ENCODE measurements around the gene JMJD4.

Gene JMJD4

DNA sequence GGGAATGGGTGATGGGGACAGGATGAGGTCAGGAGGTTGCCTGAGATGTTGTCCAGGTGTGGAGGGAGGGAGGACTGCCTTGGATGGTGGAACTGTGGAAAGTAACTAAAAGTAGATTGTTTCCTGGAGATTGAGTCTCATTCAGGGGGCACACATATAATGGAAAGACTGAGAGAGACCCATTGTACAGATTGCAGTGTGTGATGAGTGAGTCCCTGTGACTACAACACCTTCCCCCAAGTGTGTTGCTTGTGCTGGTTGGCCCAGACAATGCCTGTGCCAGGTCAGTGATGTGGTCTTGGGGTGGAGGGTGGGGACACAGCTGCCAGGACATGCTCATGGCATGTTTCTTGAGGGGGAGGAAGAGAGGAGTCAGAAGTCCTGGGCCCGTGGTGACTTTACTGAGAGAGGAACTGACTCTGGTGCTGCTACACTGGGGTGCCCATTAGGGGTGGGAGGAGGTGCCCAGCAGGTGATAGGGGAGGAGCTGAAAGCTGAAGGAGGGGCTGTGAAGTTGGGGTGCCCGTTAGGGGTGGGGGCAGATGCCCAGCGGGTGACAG lies 5.4 kb upstream of the JMJD4 start:
- H3K9me3 ChIP-seq (ENCODE audit: control insufficient read depth in 2 of 2, low read length in 2 of 2) = no peaks in the 10 kb centered on the region
- no peak overlapping the region for H3K4me3 ChIP-seq (ENCODE audit: low read length in 2 of 2)
- H3K4me1 ChIP-seq (ENCODE audit: control insufficient read depth, insufficient read depth, low read length) = peaks cover 31% of the 10 kb centered on the region
- H3K9ac ChIP-seq (ENCODE audit: low read length in 2 of 2) = no peak overlapping the region
- H3K27me3 ChIP-seq (ENCODE audit: control insufficient read depth in 1 of 2, insufficient read depth in 2 of 2, low read length in 2 of 2) = no peaks in the 10 kb centered on the region
- no peaks in the 10 kb centered on the region for H3K36me3 ChIP-seq (ENCODE audit: control insufficient read depth in 2 of 2, insufficient read depth in 2 of 2, low read length in 2 of 2)
- no peak overlapping the region for H3K27ac ChIP-seq (ENCODE audit: low read length)

DNA sequence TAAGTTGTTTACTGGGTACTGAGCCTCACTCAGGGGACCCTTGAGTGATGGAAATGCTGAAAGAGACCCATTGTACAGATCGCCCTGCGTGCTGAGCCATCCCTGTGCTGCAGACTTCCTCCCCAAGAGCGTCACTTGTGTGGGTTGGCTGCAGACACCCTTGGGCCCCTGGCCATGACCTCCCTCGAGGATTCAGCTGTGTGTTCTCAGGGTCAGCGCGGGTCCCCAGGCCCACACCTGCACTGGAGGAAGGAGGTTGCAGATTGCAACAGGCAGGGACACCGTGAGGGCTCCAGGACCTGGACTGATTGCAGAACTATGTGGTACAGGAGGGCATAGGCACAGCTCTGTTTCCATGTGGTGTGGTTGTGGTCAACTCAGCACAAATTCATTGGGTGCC lies 4.5 kb upstream of the JMJD4 start:
- Histone ChIP-seq H3K9me3 (ENCODE audit: control insufficient read depth in 2 of 2, low read length in 2 of 2) (no peaks in the 10 kb centered on the region), H3K9ac (ENCODE audit: low read length in 2 of 2) (no peak overlapping the region), H3K27me3 (ENCODE audit: control insufficient read depth in 1 of 2, insufficient read depth in 2 of 2, low read length in 2 of 2) (no peaks in the 10 kb centered on the region), H3K4me3 (ENCODE audit: low read length in 2 of 2) (no peak overlapping the region), H3K36me3 (ENCODE audit: control insufficient read depth in 2 of 2, insufficient read depth in 2 of 2, low read length in 2 of 2) (no peaks in the 10 kb centered on the region), H3K27ac (ENCODE audit: low read length) (no peak overlapping the region), H3K4me1 (ENCODE audit: control insufficient read depth, insufficient read depth, low read length) (peaks cover 33% of the 10 kb centered on the region)

DNA sequence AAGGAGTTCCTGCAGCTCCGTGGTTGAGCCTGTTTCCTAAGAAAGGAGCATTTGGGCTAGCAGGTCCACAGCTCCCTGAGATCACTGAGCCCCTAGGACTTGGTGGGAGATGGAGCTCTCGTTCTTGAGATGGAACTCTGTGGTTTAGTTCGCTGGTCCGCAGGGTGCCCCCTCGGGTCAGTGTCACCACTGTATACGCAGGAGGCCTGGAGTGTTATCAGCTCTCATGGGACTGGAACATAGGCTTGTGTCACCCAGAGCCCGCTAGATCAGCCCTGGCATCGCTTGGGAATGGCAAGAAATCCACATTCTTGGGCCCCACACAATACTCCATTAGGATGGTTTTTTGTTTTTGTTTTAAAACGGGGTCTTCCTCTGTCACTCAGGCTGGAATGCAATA lies 3.7 kb upstream of the JMJD4 start:
- H3K27me3 ChIP-seq (ENCODE audit: control insufficient read depth in 1 of 2, insufficient read depth in 2 of 2, low read length in 2 of 2) = no peaks in the 10 kb centered on the region
- H3K27ac ChIP-seq (ENCODE audit: low read length) = no peak overlapping the region
- H3K4me1 ChIP-seq (ENCODE audit: control insufficient read depth, insufficient read depth, low read length) = peaks cover 41% of the 10 kb centered on the region

DNA sequence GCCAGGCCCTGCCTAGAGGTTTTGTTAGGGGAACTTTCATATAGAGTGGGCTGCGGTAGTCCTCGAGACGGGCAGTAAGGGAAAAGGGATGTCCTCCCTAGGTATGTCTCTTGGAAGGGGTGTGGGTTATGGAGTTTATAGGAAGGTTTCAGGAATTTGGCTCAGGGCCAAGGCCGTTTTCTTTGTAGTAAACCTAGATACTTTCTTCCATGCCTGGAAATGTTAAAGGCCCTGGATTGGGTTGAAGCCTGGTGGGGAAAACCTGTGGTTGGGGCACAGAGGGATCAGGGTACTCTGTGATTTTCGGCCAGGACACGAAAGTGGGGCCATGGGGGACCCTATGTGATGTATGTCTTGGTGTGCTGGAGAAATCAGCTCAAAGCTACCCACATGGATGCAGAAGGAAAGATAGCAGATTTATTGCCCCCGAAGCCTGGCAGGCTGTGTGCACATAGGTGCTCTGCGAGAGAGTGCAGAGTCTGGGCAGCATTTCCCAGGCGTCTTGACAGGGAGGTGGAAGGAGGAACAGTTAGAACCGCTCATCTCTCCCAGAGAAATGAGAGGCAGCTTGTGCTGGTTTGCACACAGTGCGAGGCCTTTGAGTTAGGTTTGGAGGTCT lies 1.8 kb upstream of the JMJD4 start:
- peak overlapping the region in 1 of 2 donors; percentile 21 for H3K9ac ChIP-seq (ENCODE audit: low read length in 2 of 2)

More for the DNA sequence above, 3.7 kb upstream of the JMJD4 start:
- Histone ChIP-seq H3K4me3 (ENCODE audit: low read length in 2 of 2) (no peak overlapping the region), H3K9me3 (ENCODE audit: control insufficient read depth in 2 of 2, low read length in 2 of 2) (no peaks in the 10 kb centered on the region), H3K9ac (ENCODE audit: low read length in 2 of 2) (no peak overlapping the region), H3K36me3 (ENCODE audit: control insufficient read depth in 2 of 2, insufficient read depth in 2 of 2, low read length in 2 of 2) (peaks cover 0 to under 1% of the 10 kb centered on the region in 2 donors)

DNA sequence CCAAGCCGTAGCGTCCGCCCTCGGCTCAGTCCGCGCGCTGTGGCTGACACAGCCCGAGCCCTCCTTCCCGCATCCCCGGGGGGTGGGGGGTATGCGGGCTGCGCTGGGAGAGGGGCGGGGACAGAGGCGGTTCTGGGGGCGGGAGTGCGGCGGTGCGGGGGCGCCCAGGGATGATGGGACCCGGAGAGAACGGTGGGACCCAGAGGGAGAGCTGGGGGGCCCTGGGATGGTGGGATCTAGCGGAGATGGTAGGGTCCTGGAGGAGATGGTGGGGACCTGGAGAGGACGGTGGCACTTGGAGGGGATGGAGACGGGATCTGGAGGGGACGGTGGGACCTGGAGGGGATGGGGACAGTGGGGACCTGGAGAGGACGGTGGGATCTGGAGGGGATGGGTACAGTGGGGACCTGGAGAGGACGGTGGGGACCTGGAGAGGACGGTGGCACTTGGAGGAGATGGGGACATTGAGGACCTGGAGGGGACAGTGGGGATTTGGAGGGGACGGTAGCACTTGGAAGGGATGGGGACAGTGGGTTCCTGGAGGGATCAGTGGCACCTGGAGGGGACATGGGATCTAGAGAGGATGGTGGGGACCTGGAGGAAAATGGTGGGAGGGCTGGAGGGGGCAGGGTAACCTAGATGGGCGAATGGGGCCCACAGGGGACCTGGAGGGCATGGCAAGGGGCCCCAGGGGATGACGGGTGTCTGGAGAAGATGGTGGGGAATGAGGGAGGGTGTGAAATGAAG lies 610 bp upstream of the JMJD4 start:
- Histone ChIP-seq H3K4me3 (ENCODE audit: low read length in 2 of 2) (peak overlapping the region; percentile 88), H3K27ac (ENCODE audit: low read length) (peak overlapping the region; percentile 76), H3K27me3 (ENCODE audit: control insufficient read depth in 1 of 2, insufficient read depth in 2 of 2, low read length in 2 of 2) (no peaks in the 10 kb centered on the region), H3K36me3 (ENCODE audit: control insufficient read depth in 2 of 2, insufficient read depth in 2 of 2, low read length in 2 of 2) (peaks cover 15 to 16% of the 10 kb centered on the region in 2 donors), H3K4me1 (ENCODE audit: control insufficient read depth, insufficient read depth, low read length) (peaks cover 39% of the 10 kb centered on the region), H3K9me3 (ENCODE audit: control insufficient read depth in 2 of 2, low read length in 2 of 2) (no peaks in the 10 kb centered on the region), H3K9ac (ENCODE audit: low read length in 2 of 2) (peak overlapping the region; percentile 82 to 90)

More for the DNA sequence above, 1.8 kb upstream of the JMJD4 start:
- H3K27me3 ChIP-seq (ENCODE audit: control insufficient read depth in 1 of 2, insufficient read depth in 2 of 2, low read length in 2 of 2) = no peaks in the 10 kb centered on the region
- no peak overlapping the region for H3K27ac ChIP-seq (ENCODE audit: low read length)
- no peak overlapping the region for H3K4me3 ChIP-seq (ENCODE audit: low read length in 2 of 2)
- H3K36me3 ChIP-seq (ENCODE audit: control insufficient read depth in 2 of 2, insufficient read depth in 2 of 2, low read length in 2 of 2) = peaks cover 10 to 12% of the 10 kb centered on the region in 2 donors
- H3K4me1 ChIP-seq (ENCODE audit: control insufficient read depth, insufficient read depth, low read length) = peaks cover 41% of the 10 kb centered on the region
- no peaks in the 10 kb centered on the region for H3K9me3 ChIP-seq (ENCODE audit: control insufficient read depth in 2 of 2, low read length in 2 of 2)

DNA sequence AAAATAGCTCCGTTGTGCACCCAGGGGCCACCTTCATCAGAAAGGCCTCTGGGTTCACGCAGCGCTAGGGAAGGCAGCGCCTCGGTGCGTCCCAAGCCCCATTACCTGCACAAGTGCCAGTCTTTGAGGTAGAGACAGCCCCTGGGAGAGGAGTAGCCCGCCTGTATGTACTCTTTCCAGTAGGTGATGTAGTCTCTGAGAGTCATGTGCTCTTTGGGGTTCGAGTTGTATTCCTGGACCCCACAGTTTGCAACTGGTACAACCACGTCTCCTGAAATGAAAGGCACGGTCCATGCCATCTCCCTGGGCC lies 601 bp downstream of the JMJD4 start:
- H3K4me3 ChIP-seq (ENCODE audit: low read length in 2 of 2) = peak overlapping the region; percentile 88
- H3K27ac ChIP-seq (ENCODE audit: low read length) = peak overlapping the region; percentile 76
- H3K36me3 ChIP-seq (ENCODE audit: control insufficient read depth in 2 of 2, insufficient read depth in 2 of 2, low read length in 2 of 2) = peaks cover 15 to 16% of the 10 kb centered on the region in 2 donors
- H3K4me1 ChIP-seq (ENCODE audit: control insufficient read depth, insufficient read depth, low read length) = peaks cover 51% of the 10 kb centered on the region
- no peaks in the 10 kb centered on the region for H3K27me3 ChIP-seq (ENCODE audit: control insufficient read depth in 1 of 2, insufficient read depth in 2 of 2, low read length in 2 of 2)
- peak overlapping the region; percentile 68 to 90 for H3K9ac ChIP-seq (ENCODE audit: low read length in 2 of 2)
- no peaks in the 10 kb centered on the region for H3K9me3 ChIP-seq (ENCODE audit: control insufficient read depth in 2 of 2, low read length in 2 of 2)

DNA sequence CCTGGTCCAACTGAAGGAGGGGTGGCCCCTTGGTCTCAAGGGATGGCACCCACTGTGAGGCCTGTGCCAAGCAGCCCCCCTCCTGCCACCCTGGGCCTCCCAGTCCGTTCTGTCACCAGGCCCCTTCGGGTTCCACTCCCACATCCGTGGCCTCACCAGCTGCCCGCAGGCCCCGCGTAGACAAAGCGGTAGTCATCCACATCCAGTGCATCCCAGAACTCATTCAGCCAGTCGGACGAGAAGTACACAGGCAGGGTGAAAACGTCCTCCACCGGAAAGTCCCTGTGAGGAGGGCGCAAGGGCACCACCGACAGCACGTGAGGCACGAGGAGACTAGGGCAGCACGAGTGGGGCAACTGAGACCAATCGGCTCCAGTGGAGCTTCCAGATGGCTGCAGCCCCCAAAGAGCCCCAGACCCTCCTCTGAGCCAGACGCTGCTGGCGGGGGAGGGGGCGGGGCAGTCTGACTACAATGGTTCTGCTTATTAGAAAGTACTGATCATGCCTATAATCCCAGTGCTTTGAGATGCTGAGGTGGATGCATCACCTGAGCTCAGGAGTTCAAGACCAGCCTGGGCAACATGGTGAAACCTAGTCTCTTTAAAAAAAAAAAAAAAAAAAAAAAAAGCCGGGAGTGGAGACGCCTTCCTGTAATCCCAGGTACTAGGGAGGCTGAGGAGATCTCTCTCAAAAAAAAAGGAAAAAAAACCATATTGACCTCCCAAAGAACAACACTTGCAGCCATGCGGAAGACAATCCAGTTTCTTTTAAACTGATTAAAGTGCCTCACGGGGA lies 1.2 kb downstream of the JMJD4 start:
- H3K36me3 ChIP-seq (ENCODE audit: control insufficient read depth in 2 of 2, insufficient read depth in 2 of 2, low read length in 2 of 2) = peaks cover 15 to 16% of the 10 kb centered on the region in 2 donors

DNA sequence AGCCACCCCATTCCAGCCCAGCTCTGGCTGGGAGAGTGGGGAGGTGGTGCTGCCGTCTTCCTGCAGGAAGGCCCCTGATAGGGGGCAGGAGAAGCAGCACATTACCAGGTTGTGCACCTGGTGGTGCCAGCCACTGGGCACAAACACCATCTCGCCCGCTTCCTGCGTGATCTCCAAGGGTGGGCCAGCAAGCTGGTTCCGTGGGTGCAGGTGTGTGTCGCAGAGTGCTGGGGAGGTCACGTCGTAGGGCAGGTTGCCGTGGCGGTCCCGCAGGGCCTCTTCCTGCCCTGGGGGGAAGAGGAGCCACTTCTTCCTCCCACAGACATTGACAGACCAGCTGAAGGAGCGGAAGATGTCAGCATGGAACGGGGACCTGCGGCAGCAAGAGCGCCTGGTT lies 1.8 kb downstream of the JMJD4 start:
- Histone ChIP-seq H3K36me3 (ENCODE audit: control insufficient read depth in 2 of 2, insufficient read depth in 2 of 2, low read length in 2 of 2) (peaks cover 15 to 16% of the 10 kb centered on the region in 2 donors), H3K27me3 (ENCODE audit: control insufficient read depth in 1 of 2, insufficient read depth in 2 of 2, low read length in 2 of 2) (no peaks in the 10 kb centered on the region), H3K4me1 (ENCODE audit: control insufficient read depth, insufficient read depth, low read length) (peaks cover 61% of the 10 kb centered on the region), H3K9me3 (ENCODE audit: control insufficient read depth in 2 of 2, low read length in 2 of 2) (no peaks in the 10 kb centered on the region), H3K27ac (ENCODE audit: low read length) (no peak overlapping the region), H3K9ac (ENCODE audit: low read length in 2 of 2) (no peak overlapping the region), H3K4me3 (ENCODE audit: low read length in 2 of 2) (peak overlapping the region in 1 of 2 donors; percentile 88)

More for the DNA sequence above, 1.2 kb downstream of the JMJD4 start:
- peak overlapping the region; percentile 68 to 90 for H3K9ac ChIP-seq (ENCODE audit: low read length in 2 of 2)
- no peaks in the 10 kb centered on the region for H3K9me3 ChIP-seq (ENCODE audit: control insufficient read depth in 2 of 2, low read length in 2 of 2)
- H3K4me3 ChIP-seq (ENCODE audit: low read length in 2 of 2) = peak overlapping the region; percentile 88
- no peak overlapping the region for H3K27ac ChIP-seq (ENCODE audit: low read length)
- no peaks in the 10 kb centered on the region for H3K27me3 ChIP-seq (ENCODE audit: control insufficient read depth in 1 of 2, insufficient read depth in 2 of 2, low read length in 2 of 2)
- H3K4me1 ChIP-seq (ENCODE audit: control insufficient read depth, insufficient read depth, low read length) = peaks cover 56% of the 10 kb centered on the region

DNA sequence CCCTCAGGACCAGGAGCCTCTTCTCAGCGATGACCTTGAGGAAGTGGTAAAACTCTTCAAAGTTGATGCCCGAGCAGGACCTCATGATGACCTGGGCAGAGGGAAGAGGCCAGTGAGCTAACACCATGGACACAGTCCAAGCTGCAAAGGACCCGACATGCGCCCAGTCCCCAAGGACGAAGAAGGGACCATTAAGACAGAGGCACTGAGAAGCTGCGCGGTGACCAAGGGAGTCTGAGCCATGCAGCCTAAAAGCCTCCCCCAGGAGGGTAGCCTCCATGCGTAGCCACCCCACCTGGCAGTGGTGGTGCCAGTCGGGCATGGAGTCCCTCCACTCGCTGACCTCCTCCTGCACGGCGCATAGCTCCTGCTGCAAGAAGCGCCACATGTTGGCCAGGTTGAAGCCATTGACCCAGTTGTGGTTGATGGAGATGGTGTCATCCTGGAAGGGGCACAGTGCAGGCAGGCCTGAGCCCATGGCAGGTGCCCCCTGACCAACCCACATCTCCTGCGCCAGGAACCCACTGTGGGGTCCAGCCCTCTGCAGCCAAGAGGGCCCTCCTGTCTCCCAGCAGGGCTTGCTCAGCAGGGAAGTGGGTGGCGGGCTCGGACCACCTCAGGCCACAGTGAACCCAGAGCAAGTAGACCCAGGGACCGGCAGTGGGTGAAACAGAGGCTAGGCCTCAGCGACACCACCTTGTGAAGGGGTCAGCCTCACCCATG lies 2.4 kb downstream of the JMJD4 start:
- Histone ChIP-seq H3K4me3 (ENCODE audit: low read length in 2 of 2) (no peak overlapping the region), H3K9ac (ENCODE audit: low read length in 2 of 2) (no peak overlapping the region), H3K27me3 (ENCODE audit: control insufficient read depth in 1 of 2, insufficient read depth in 2 of 2, low read length in 2 of 2) (no peaks in the 10 kb centered on the region), H3K9me3 (ENCODE audit: control insufficient read depth in 2 of 2, low read length in 2 of 2) (no peaks in the 10 kb centered on the region), H3K27ac (ENCODE audit: low read length) (no peak overlapping the region), H3K36me3 (ENCODE audit: control insufficient read depth in 2 of 2, insufficient read depth in 2 of 2, low read length in 2 of 2) (peaks cover 15 to 16% of the 10 kb centered on the region in 2 donors), H3K4me1 (ENCODE audit: control insufficient read depth, insufficient read depth, low read length) (peaks cover 64% of the 10 kb centered on the region)
